ENCODE measurements around the gene SULT1C4. TPM values are rescaled to one million over a fixed set of nuclear protein-coding genes. Genes with fewer than 3 reads are reported as not detected.
A peak's percentile ranks its signal among the peaks of the same experiment; 100 is the strongest.
"Not testable (repeated sequence)": the region's sequence is repeated elsewhere in the genome, so short reads cannot be mapped to it uniquely, and the experiment has no call there.

Gene SULT1C4
- total and polyA plus RNA-seq, 2 experiments from 2014 or later: 0.87 to 2.1 TPM

GRCh38 chr2:108355906-108356734 is 21.6 kb upstream of the SULT1C4 start:
- H3K36me3 Mint-ChIP-seq (ENCODE audit: low read depth): no peaks in the 10 kb centered on the region
- peaks cover 4% of the 10 kb centered on the region; the same call in 2 of the 3 replicates for H3K4me1 Mint-ChIP-seq
- TF ChIP-seq ETS1 (IDR thresholded peaks at IDR 0.05): no peak
- no peak for TF ChIP-seq CTCF (conservative IDR thresholded peaks at IDR 0.05; ENCODE audit: low read depth in 2 of 2)
- 0 out of 2 replicates have a peak, but pooled peaks have one; percentile 20 for TF ChIP-seq POLR2AphosphoS5 (IDR thresholded peaks at IDR 0.05; ENCODE audit: low read depth)

GRCh38 chr2:108359336-108359735 is 18.4 kb upstream of the SULT1C4 start:
- not testable (repeated sequence) for H3K4me1 Mint-ChIP-seq; H3K4me2 ChIP-seq; H3K36me3 Mint-ChIP-seq (ENCODE audit: low read depth); DNase-seq (ENCODE audit: low spot score); H3F3A ChIP-seq (replicated peaks; ENCODE audit: low read depth); H3K27ac ChIP-seq (ENCODE audit: low read depth); H3K4me3 ChIP-seq; H3K27me3 ChIP-seq (ENCODE audit: insufficient read depth); H3K9me3 Mint-ChIP-seq; H3K27me3 Mint-ChIP-seq (ENCODE audit: insufficient read depth, low read depth, poor library complexity); H3K4me3 Mint-ChIP-seq; H2AFZ ChIP-seq; H4K20me1 ChIP-seq (replicated peaks; ENCODE audit: insufficient read depth); H3K79me2 ChIP-seq (replicated peaks; ENCODE audit: insufficient read depth); H3K27ac Mint-ChIP-seq; ATAC-seq; H3K4me1 ChIP-seq (ENCODE audit: insufficient read depth); H3K36me3 ChIP-seq (ENCODE audit: insufficient read depth); H3K9me2 ChIP-seq (ENCODE audit: insufficient read depth)

More at GRCh38 chr2:108355906-108356734, 21.6 kb upstream of the SULT1C4 start:
- Histone ChIP-seq H3K4me2 (no peak overlapping the region), H2AFZ (no peak overlapping the region), H3K4me1 (ENCODE audit: insufficient read depth) (no peaks in the 10 kb centered on the region), H3K27me3 (ENCODE audit: insufficient read depth) (no peaks in the 10 kb centered on the region), H3F3A (replicated peaks; ENCODE audit: low read depth) (no peaks in the 10 kb centered on the region), H4K20me1 (replicated peaks; ENCODE audit: insufficient read depth) (no peaks in the 10 kb centered on the region), H3K36me3 (ENCODE audit: insufficient read depth) (no peaks in the 10 kb centered on the region), H3K79me2 (replicated peaks; ENCODE audit: insufficient read depth) (no peaks in the 10 kb centered on the region), H3K4me3 (no peak overlapping the region), H3K27ac (ENCODE audit: low read depth) (no peak overlapping the region), H3K9me2 (ENCODE audit: insufficient read depth) (no peaks in the 10 kb centered on the region)
- no peak overlapping the region for H3K4me3 Mint-ChIP-seq
- no peaks in the 10 kb centered on the region for H3K9me3 Mint-ChIP-seq
- peak; percentile 8 for DNase-seq (ENCODE audit: low spot score)
- peak; percentile 65 for ATAC-seq
- peak overlapping the region; percentile 84 for H3K27ac Mint-ChIP-seq
- H3K27me3 Mint-ChIP-seq (ENCODE audit: insufficient read depth, low read depth, poor library complexity): no peaks in the 10 kb centered on the region

GRCh38 chr2:108360776-108361468 is 16.8 kb upstream of the SULT1C4 start:
- Mint-ChIP-seq H3K36me3 (ENCODE audit: low read depth) (peaks cover 11% of the 10 kb centered on the region; the same call in 1 of the 3 replicates), H3K4me1 (peaks cover 4% of the 10 kb centered on the region; the same call in 2 of the 3 replicates), H3K9me3 (peaks cover 17% of the 10 kb centered on the region), H3K4me3 (no peak overlapping the region), H3K27me3 (ENCODE audit: insufficient read depth, low read depth, poor library complexity) (peaks cover 1% of the 10 kb centered on the region), H3K27ac (no peak overlapping the region)
- no peak for TF ChIP-seq POLR2AphosphoS5 (IDR thresholded peaks at IDR 0.05; ENCODE audit: low read depth)
- H3K27me3 ChIP-seq (ENCODE audit: insufficient read depth): no peaks in the 10 kb centered on the region
- no peaks in the 10 kb centered on the region for H3K9me2 ChIP-seq (ENCODE audit: insufficient read depth)
- DNase-seq (ENCODE audit: low spot score) (no peak), ATAC-seq (no peak)
- no peak overlapping the region for H3K27ac ChIP-seq (ENCODE audit: low read depth)
- no peak overlapping the region for H3K4me2 ChIP-seq
- no peaks in the 10 kb centered on the region for H4K20me1 ChIP-seq (replicated peaks; ENCODE audit: insufficient read depth)
- H3K79me2 ChIP-seq (replicated peaks; ENCODE audit: insufficient read depth): no peaks in the 10 kb centered on the region
- no peak overlapping the region for H3K4me3 ChIP-seq
- H3K4me1 ChIP-seq (ENCODE audit: insufficient read depth): no peaks in the 10 kb centered on the region
- H2AFZ ChIP-seq: no peak overlapping the region
- no peaks in the 10 kb centered on the region for H3K36me3 ChIP-seq (ENCODE audit: insufficient read depth)
- H3F3A ChIP-seq (replicated peaks; ENCODE audit: low read depth): no peaks in the 10 kb centered on the region

Data from GM23338 (cell line).